Mesothelial cell of epicardium (in vitro differentiated cells): Measurements from ENCODE around the gene DDX53. TPM values are rescaled to one million over a fixed set of nuclear protein-coding genes. Genes with fewer than 3 reads are reported as not detected.

Experiments
- DNase-seq, 2 experiments: peaks; one replicate each; pipeline ENCODE4 v3.0.0; 2021; ENCODE audit warnings: low spot score in 2 of 2; ENCODE audit not compliant: unreplicated experiment in 2 of 2
- H3K27ac Mint-ChIP-seq: 2 replicates; pipeline ENCODE4 v1.8.0; 2021; ENCODE audit warnings: mixed read lengths
- H3K27me3 Mint-ChIP-seq: 2 replicates; pipeline ENCODE4 v1.8.0; 2021; ENCODE audit warnings: low read depth, mixed read lengths
- H3K36me3 Mint-ChIP-seq: 2 replicates; pipeline ENCODE4 v1.8.0; 2021; ENCODE audit warnings: mixed read lengths
- H3K4me1 Mint-ChIP-seq: 2 replicates; pipeline ENCODE4 v1.8.0; 2021; ENCODE audit warnings: mixed read lengths
- H3K4me3 Mint-ChIP-seq: 2 replicates; pipeline ENCODE4 v1.8.0; 2021; ENCODE audit warnings: mild to moderate bottlenecking, moderate library complexity, mixed read lengths
- H3K9me3 Mint-ChIP-seq: 2 replicates; pipeline ENCODE4 v1.8.0; 2021; ENCODE audit warnings: mixed read lengths
- total RNA-seq: library from RNA; stranded (reverse); gene quantifications from 3 replicates; pipeline ENCODE4 v1.2.1, GENCODE V29; 2021
- TF ChIP-seq, protein P1 (sequence below): fragments of 200-600 bp; sonication (generic); IDR thresholded peaks from one replicate; pipeline ENCODE4 v1.5.0; 2021; ENCODE audit warnings: antibody characterized with exemption; ENCODE audit not compliant: unreplicated experiment

DDX53 gene
- total RNA-seq, 1 donor from 2014 or later: not detected

DNA sequence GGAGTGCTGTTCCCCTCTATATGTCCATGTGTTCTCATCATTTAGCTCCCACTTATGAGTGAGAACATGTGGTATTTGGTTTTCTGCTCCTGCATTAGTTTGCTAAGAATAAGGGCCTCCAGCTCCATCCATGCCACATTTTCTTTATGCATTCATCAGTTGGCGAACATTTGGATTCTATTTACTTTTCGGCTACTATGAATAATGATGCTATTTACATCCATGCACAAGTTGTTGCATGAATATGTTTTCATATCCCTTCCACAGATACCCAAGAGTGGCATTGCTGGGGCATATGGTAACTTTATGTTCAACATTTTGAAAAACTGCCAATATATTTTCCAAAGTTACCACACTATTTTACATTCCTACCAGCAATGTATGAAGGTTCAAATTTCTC lies 13.8 kb upstream of the DDX53 start:
- H3K27me3 Mint-ChIP-seq: no peaks in the 10 kb centered on the region
- peaks cover 25% of the 10 kb centered on the region for H3K9me3 Mint-ChIP-seq
- TF ChIP-seq, protein P1, sequence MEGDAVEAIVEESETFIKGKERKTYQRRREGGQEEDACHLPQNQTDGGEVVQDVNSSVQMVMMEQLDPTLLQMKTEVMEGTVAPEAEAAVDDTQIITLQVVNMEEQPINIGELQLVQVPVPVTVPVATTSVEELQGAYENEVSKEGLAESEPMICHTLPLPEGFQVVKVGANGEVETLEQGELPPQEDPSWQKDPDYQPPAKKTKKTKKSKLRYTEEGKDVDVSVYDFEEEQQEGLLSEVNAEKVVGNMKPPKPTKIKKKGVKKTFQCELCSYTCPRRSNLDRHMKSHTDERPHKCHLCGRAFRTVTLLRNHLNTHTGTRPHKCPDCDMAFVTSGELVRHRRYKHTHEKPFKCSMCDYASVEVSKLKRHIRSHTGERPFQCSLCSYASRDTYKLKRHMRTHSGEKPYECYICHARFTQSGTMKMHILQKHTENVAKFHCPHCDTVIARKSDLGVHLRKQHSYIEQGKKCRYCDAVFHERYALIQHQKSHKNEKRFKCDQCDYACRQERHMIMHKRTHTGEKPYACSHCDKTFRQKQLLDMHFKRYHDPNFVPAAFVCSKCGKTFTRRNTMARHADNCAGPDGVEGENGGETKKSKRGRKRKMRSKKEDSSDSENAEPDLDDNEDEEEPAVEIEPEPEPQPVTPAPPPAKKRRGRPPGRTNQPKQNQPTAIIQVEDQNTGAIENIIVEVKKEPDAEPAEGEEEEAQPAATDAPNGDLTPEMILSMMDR: no peak
- no peak overlapping the region for H3K27ac Mint-ChIP-seq
- no peaks in the 10 kb centered on the region for H3K4me1 Mint-ChIP-seq
- no peaks in the 10 kb centered on the region for H3K36me3 Mint-ChIP-seq
- no peak for DNase-seq
- no peak overlapping the region for H3K4me3 Mint-ChIP-seq

DNA sequence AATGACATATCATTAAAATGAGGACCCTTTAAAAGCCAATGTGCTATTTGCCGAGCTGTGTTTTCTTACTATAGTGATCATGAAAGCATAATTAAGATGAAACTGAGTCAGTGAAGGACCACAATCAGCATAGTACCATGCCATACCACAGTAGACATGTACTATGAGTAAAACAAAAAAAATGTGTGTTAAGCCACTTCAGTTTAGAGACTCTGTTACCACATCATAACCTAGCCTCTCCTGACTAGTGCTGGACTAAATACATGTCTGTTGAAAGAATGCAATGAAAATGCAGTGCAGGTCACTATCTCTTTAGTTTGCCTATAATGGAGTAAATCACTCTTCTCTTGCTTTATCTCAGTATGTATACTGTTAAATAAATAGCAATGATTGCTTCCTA lies 12.3 kb upstream of the DDX53 start:
- Mint-ChIP-seq H3K27me3 (no peaks in the 10 kb centered on the region), H3K27ac (no peak overlapping the region), H3K4me1 (no peaks in the 10 kb centered on the region), H3K36me3 (no peaks in the 10 kb centered on the region), H3K9me3 (peaks cover 31% of the 10 kb centered on the region), H3K4me3 (no peak overlapping the region)
- DNase-seq: no peak
- TF ChIP-seq, protein P1: no peak

DNA sequence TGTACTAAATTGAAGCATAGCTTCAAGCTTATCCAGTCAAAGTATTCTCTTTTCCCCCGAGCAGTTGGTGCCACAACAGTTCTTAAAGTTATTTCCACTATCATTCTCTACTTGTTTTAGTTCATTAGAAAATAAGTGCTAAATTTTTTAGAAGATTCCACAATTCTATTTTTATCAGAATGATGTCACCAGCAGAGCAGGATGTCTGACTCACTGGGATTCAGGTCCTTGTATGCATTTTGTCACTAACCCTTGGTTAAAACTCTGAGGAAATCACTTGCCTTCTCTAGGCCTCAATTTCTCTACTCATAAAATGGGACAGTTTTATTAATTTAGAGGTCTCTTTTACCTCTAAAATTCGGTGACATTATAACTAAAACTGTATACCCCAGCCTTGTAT lies 3.4 kb downstream of the DDX53 start:
- TF ChIP-seq, protein P1: no peak
- Mint-ChIP-seq H3K27me3 (no peaks in the 10 kb centered on the region), H3K4me1 (no peaks in the 10 kb centered on the region), H3K9me3 (peaks cover 41% of the 10 kb centered on the region), H3K27ac (no peak overlapping the region), H3K4me3 (no peak overlapping the region), H3K36me3 (peaks cover 2% of the 10 kb centered on the region)
- no peak for DNase-seq

DNA sequence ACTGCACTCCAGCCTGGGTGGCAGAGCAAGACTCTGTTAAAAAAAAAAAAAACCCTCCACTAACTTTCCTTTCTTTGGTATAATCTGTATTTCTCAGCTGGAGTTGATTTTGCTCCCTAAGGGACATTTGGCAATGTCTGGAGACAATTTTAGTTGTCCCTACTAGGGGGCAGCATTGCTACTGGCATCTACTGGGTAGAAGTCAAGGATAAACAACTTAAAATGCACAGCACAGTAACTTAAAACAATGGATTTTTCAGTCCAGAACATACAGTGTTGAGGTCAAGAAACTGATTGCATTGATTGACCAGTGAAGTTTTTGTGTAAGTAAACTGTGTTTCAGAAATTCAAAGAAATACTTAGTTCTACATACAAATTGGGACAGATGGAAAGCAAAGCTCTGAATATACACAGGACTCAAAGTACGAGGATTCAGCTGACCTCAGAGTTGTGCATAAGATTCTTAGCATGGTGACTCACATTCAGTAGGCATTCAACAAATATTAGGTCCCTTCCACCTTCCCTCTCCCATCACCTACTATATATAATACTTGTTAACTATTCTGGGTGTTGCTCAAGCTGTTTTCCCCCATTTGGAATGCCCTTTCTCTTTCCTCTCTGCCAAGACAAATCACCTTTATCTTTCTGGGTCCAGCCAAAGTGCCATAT lies 8.8 kb downstream of the DDX53 start:
- TF ChIP-seq, protein P1: no peak
- Mint-ChIP-seq H3K27ac (no peak overlapping the region), H3K36me3 (peaks cover 2% of the 10 kb centered on the region), H3K27me3 (no peaks in the 10 kb centered on the region), H3K4me3 (no peak overlapping the region), H3K9me3 (peaks cover 32% of the 10 kb centered on the region), H3K4me1 (peaks cover 19% of the 10 kb centered on the region)
- no peak for DNase-seq

DNA sequence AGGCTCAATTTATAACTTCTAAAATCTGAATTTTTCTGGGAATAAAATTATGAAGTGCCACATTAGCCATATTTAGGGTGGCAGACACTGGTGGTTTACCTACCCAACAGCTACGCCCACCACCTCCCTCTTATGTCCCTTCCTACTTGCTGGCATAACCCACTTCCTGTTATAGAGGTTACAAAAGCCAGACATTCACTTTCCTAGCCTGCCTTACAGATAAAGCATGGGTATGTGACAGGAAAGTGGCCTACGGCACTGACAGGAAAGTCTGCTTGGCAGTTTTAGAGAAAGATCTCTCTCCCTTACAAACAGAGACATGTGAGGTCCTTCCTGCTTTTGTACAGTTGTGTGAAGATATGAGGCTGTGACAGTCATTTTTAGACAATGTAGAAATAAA lies 12.4 kb downstream of the DDX53 start:
- DNase-seq: no peak
- Mint-ChIP-seq H3K27ac (peak overlapping the region; percentile 13), H3K9me3 (peaks cover 34% of the 10 kb centered on the region), H3K4me1 (peaks cover 33% of the 10 kb centered on the region), H3K4me3 (no peak overlapping the region), H3K36me3 (no peaks in the 10 kb centered on the region), H3K27me3 (no peaks in the 10 kb centered on the region)
- TF ChIP-seq, protein P1: no peak
